ENCODE results near the gene MKI67.

Gene MKI67

DNA sequence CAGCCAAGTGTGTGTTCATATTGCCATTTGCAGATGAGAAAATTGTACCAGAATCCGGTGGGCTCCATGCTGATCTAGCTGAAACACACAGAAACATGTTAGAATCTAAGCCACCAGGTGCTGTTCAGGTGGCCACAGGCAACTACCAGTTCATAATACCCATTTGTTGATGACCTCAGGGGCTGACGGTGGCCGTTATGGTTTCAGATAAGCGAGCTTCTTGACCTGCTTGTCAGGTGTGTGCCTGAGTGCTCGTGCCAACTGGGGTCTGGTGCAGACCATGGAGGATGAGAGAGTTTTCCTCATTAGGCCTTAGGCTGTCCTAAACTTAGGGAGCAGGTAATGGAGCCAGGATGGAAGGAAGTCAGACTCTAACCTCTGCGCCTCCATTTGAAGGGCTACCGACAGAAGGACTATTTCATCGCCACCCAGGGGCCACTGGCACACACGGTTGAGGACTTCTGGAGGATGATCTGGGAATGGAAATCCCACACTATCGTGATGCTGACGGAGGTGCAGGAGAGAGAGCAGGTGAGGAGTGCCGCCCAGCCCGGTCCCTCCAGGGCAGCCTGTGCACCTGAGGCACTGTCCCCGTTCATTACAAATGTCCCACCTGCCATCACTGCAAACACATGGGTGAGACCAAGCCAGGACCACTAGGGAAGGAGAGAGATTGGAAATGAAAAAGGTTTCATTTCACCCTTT lies 53.1 kb downstream of the MKI67 start:
- Mint-ChIP-seq H3K27ac (no peak overlapping the region), H3K9me3 (ENCODE audit: low read depth) (no peaks in the 10 kb centered on the region), H3K4me3 (no peak overlapping the region), H3K4me1 (ENCODE audit: low read depth) (peaks cover 7% of the 10 kb centered on the region), H3K36me3 (peaks cover 14% of the 10 kb centered on the region), H3K27me3 (no peaks in the 10 kb centered on the region)

DNA sequence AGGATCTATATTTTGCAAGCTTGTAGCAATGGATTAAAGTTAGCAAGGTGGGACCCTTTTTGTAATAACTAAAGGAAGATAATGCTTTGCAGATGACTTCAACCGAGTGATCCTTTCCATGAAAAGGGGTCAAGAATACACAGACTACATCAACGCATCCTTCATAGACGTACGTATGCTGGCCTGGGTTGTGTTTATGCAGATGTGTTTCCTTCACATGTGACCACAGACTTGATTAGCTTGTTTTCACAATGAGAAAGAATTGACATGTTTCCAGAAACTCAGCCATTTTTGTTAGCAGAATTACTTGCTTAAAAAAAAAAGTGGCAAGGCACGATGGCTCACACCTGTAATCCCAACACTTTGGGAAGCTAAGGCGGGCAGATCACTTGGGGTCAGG lies 54.2 kb downstream of the MKI67 start:
- no peaks in the 10 kb centered on the region for H3K27me3 Mint-ChIP-seq
- H3K36me3 Mint-ChIP-seq: peaks cover 18% of the 10 kb centered on the region
- no peak overlapping the region for H3K27ac Mint-ChIP-seq
- H3K9me3 Mint-ChIP-seq (ENCODE audit: low read depth): no peaks in the 10 kb centered on the region
- no peak overlapping the region for H3K4me3 Mint-ChIP-seq
- H3K4me1 Mint-ChIP-seq (ENCODE audit: low read depth): peaks cover 11% of the 10 kb centered on the region

DNA sequence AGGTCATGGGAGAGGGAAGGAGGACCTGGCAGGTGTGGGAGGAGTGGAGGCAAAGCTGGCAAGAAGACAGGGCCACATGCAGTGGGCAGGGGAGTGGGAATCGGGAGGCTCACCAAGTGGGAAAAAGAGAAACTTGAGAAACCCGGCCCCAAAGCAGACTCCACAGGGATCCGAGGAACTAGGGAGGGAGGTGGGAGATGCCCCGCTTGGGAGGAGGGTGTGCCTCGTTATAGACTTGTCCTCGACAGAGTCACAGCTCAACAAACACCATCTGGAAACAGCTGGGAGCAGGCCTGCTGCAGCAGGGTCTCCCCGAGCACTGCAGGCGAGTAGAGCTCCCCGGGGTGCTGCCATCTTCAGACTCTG lies 54.8 kb downstream of the MKI67 start:
- H3K9me3 Mint-ChIP-seq (ENCODE audit: low read depth): no peaks in the 10 kb centered on the region
- no peak overlapping the region for H3K4me3 Mint-ChIP-seq
- peaks cover 25% of the 10 kb centered on the region for H3K36me3 Mint-ChIP-seq
- H3K4me1 Mint-ChIP-seq (ENCODE audit: low read depth): peaks cover 18% of the 10 kb centered on the region
- no peaks in the 10 kb centered on the region for H3K27me3 Mint-ChIP-seq
- no peak overlapping the region for H3K27ac Mint-ChIP-seq

DNA sequence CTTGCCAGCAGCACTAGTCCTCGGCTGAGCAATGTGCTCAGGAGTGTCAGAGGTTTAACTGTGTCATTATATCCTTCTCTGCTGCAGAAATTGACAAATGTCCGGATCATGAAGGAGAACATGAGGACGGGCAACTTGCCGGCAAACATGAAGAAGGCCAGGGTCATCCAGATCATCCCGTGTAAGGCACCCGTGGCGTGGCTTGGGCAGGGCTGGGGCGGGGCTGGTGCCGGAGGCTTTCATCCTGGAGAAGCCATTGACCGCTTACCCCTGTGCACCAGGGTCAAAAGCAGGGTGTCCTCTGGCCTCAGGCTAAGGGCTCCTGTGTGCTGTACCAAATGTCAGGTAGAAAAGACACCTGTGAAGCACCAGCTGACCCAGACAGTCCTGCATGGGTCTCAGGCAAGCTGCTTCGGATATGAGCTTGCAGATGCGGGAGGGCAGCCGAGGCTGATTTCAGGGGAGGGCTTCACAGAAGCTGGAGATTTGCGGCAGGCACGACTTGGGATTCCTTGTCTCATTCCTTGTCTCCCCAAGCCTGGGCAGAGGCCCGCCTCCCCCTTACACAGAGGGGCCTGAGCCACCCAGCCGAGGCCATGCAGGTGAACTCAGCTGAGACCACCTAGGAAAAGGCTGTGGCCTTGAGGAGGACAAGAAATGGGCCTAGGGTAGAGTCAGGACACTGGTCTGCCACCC lies 55.4 kb downstream of the MKI67 start:
- no peak overlapping the region for H3K27ac Mint-ChIP-seq
- no peak overlapping the region for H3K4me3 Mint-ChIP-seq
- peaks cover 27% of the 10 kb centered on the region for H3K36me3 Mint-ChIP-seq
- H3K27me3 Mint-ChIP-seq: no peaks in the 10 kb centered on the region
- no peaks in the 10 kb centered on the region for H3K9me3 Mint-ChIP-seq (ENCODE audit: low read depth)
- H3K4me1 Mint-ChIP-seq (ENCODE audit: low read depth): peaks cover 23% of the 10 kb centered on the region

DNA sequence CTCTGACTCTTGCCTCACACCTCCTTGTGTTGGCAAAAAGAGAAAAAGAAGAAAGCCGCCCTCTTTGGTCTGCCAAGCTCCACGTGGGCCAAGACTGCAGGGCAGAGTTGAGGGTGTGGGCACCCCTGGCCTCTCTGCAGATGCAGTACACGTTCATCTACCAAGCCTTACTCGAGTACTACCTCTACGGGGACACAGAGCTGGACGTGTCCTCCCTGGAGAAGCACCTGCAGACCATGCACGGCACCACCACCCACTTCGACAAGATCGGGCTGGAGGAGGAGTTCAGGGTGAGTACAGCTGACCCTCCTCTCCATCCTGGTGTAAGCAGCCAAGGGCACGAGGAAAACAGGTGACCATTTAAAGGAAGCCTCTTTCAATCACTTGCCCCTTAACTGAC lies 56.1 kb downstream of the MKI67 start:
- H3K4me3 Mint-ChIP-seq: no peak overlapping the region
- no peaks in the 10 kb centered on the region for H3K9me3 Mint-ChIP-seq (ENCODE audit: low read depth)
- H3K27me3 Mint-ChIP-seq: no peaks in the 10 kb centered on the region
- no peak overlapping the region for H3K27ac Mint-ChIP-seq
- peaks cover 29% of the 10 kb centered on the region for H3K36me3 Mint-ChIP-seq
- peaks cover 30% of the 10 kb centered on the region for H3K4me1 Mint-ChIP-seq (ENCODE audit: low read depth)

DNA sequence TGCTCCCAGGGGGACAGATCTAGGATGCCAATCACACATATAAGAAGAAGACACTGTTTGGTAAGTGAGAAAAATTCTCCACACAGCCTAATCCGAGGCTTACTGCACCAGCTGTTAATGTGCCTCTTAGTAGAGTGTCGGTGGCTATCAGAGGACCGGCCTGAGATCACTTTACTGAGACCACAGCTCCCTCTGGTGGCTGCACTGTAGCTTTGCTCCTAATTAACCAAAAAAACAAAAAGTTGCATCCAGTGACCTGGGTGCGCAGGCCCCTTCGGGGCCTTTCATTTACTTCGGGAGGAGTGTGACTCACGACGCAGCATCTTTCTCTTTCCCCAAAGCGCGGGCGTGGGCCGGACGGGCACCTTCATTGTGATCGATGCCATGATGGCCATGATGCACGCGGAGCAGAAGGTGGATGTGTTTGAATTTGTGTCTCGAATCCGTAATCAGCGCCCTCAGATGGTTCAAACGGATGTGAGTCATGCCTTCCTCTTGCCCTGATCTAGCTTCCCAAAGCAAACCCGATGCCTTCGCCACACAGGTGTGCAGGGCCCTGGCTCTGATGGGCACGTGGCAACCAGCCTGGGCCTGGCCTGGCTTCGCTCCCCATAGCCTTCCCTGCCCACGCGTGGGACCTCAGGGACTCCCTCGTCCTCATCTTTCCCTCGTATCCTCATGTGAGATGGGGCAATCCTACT lies 56.7 kb downstream of the MKI67 start:
- Mint-ChIP-seq H3K36me3 (peaks cover 27% of the 10 kb centered on the region), H3K27ac (peak overlapping the region; percentile 28), H3K27me3 (no peaks in the 10 kb centered on the region), H3K9me3 (ENCODE audit: low read depth) (no peaks in the 10 kb centered on the region), H3K4me1 (ENCODE audit: low read depth) (peaks cover 37% of the 10 kb centered on the region), H3K4me3 (no peak overlapping the region)

DNA sequence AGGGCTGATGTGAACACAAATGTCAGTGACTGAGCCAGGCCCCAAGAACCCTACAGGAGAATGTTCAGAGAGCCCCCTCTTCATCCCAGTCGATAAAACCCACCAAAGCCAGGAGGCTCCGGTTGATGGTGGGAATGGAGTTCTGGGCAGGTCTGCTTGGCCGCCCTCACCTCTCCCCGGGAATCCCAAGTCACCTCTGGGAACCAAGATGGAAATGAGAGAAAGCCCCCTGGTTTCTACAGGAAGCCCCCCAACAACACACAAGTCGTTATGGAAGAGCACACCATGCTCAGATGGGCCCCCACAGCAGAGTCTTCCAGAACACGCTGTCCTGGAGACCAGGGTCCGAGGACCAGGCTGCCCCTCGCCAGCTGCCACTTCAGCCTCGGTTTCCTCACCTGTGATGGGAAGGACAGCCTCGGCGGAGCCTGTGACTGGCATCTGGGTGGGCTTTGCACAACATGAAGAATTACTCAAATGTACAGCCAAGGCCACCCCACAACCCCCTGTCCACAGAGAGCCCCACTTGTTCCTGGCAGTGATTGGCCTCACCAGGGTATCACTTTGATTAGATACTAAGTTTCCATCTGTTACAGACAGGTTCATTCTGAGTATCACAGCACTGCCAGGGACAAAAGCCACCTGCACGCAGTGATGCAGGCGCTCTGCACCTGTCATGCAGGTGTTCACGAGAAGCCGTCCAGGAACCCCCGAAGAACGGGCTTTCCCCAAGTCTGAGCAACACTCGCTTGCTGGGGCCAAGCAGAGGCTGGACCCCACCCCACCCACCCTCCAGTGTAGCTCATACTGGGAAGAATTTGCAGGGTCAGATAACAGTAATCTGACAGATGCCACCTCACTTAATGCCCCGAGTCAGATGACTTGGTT lies 57.6 kb downstream of the MKI67 start:
- Mint-ChIP-seq H3K4me1 (ENCODE audit: low read depth) (peaks cover 45% of the 10 kb centered on the region), H3K36me3 (peaks cover 30% of the 10 kb centered on the region), H3K27ac (peak overlapping the region; percentile 28), H3K9me3 (ENCODE audit: low read depth) (no peaks in the 10 kb centered on the region), H3K4me3 (no peak overlapping the region), H3K27me3 (no peaks in the 10 kb centered on the region)

DNA sequence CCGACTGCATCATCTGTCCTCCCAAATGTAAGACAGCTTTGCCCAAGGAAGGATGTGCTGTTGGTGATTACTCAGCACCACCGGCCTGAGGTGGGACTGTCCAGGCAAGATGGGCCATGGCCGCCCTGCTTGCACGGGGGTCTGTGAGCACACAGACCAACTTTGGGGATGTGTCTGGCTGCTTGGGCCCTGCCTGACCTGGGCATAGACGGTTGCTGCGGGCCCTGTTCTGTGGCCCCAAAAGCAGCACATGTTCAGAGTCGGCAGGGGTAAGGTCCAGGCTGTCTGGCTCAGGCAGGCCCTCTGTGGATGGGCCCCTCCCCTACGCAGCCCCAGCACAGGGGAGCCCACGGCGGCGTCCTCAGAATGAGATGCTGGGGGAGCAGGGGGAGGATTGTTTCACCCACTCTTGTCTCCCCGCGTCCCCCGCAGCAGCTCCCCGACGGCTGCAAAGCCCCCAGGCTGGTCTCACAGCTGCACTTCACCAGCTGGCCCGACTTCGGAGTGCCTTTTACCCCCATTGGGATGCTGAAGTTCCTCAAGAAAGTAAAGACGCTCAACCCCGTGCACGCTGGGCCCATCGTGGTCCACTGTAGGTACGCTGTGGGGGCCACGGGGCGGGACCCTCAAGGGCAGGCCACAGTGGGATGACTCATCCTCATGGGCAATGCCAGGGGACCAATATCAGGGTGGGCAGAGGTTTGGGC lies 58.4 kb downstream of the MKI67 start:
- Mint-ChIP-seq H3K27ac (no peak overlapping the region), H3K36me3 (peaks cover 26% of the 10 kb centered on the region), H3K4me3 (peak overlapping the region; percentile 36), H3K9me3 (ENCODE audit: low read depth) (no peaks in the 10 kb centered on the region), H3K4me1 (ENCODE audit: low read depth) (peaks cover 52% of the 10 kb centered on the region), H3K27me3 (no peaks in the 10 kb centered on the region)

DNA sequence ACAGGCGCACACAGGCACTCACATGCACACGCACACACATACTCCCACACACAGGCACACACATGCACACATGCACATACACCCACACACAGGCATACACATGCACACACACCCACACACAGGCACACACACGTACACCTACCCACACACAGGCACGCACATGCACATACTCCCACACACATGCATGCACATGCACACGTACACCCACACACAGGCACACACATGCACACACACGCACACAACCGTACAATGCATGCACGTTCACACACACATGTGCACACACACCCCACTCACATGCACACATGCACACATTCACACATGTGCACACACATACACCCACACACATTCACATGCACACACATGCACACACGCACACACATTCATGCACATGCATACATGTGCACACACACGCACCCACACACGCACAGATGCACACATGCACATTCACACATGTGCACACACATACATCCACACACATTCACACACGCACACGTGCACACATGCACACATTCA lies 59.3 kb downstream of the MKI67 start:
- Mint-ChIP-seq H3K27me3 (no peaks in the 10 kb centered on the region), H3K4me1 (ENCODE audit: low read depth) (peaks cover 61% of the 10 kb centered on the region), H3K4me3 (peak overlapping the region; percentile 36), H3K27ac (peak overlapping the region; percentile 72), H3K36me3 (peaks cover 29% of the 10 kb centered on the region), H3K9me3 (ENCODE audit: low read depth) (no peaks in the 10 kb centered on the region)

DNA sequence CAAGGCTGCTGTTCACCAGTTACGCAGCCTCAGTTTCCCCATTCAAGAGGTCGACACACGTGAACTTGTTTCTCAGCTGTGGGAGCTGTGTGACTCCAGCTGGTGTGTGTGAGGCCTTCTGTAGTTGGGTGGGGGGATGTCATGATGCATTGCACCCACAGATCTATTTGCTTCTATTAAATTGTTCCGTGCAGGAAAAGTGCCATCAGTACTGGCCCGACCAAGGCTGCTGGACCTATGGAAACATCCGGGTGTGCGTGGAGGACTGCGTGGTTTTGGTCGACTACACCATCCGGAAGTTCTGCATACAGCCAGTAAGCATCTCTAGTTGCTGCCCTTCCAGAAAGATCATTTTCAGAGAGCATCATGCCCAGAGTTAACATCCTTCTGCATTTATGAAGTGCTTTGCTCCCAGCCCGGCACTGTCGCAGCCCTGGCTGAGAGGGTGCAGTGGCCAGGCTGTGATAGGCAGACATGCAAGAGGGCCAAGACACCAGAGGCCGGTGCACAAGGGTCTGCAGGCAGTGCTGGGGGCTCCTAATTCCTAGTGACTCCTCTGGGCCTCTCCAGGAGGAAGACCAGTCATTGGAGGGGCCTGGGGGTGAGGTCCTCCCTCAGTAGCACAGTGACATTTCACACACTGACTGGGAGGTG lies 60.2 kb downstream of the MKI67 start:
- Mint-ChIP-seq H3K4me1 (ENCODE audit: low read depth) (peaks cover 67% of the 10 kb centered on the region), H3K27me3 (no peaks in the 10 kb centered on the region), H3K27ac (peak overlapping the region; percentile 50), H3K36me3 (peaks cover 32% of the 10 kb centered on the region), H3K4me3 (peak overlapping the region; percentile 67), H3K9me3 (ENCODE audit: low read depth) (no peaks in the 10 kb centered on the region)

DNA sequence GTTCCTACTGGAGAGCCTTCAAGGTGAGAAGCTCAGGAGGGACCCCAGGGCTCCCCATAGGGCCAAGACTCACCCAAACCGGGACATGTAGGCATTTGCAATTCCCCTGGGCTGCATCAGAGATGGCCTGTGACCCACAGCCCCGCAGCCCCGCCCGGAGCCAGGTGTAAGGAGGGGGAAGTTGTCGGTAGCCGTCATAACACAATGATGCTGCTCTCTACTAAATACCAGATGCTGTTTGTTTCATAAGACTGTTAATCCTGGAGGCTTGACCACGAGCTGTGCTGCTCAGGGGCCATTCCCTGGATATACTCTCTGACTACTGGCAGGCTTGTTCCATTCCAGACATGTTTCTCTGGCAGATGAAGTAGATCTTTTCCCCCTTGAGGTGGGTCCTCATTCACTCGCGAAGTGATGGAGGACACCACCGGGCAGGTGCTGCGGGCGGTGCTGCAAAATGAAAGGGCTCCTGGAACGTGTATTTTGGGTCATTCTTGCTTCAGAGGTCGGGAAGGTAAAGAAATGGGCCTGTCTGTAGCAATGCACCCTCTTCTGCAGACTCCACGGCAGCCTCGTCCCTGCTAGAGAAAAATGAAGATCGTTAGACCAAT lies 61.1 kb downstream of the MKI67 start:
- Mint-ChIP-seq H3K4me1 (ENCODE audit: low read depth) (peaks cover 74% of the 10 kb centered on the region), H3K9me3 (ENCODE audit: low read depth) (no peaks in the 10 kb centered on the region), H3K27me3 (no peaks in the 10 kb centered on the region), H3K27ac (peak overlapping the region; percentile 93), H3K4me3 (peak overlapping the region; percentile 86), H3K36me3 (peaks cover 33% of the 10 kb centered on the region)

DNA sequence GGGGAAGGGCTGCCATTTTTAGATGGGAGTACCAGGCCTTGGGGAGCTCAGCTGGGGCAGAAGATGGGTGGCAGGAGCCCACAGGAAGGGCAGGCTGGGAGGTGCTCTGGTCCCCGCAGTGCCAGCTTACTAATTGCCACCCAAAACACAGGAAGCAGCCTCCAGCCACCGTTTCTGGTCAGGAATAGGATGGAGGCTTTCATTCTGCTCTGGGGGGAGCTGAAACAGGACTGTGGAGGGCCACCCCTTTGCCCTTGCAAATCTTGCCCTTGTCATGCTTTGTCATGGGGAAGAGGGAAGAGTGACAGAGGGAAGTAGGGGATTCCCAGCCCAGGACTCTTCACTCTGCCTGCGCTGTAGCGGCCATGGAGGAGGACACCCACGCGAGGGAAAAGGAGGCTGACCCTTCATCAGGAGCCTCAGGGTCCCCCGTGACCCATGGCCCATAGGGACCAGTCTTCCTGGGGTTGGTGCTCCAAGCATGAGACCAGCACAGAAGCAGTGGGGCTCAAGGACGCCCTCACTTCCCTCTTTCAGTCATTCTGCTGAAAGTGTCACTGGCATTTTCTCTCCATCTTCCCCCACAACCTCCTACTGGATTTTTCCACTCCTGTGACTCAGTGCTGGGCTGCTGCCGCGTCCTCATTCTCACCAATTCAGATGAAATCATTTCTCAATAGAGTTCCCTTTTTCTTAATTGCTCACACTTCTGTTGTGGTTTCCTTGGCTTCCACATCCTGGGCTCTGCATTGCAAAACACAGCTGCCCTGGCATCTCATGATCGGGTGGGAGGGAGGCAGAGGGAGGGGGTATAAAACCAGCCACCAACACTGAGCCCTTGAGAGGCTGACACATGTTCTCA lies 61.9 kb downstream of the MKI67 start:
- peaks cover 37% of the 10 kb centered on the region for H3K36me3 Mint-ChIP-seq

DNA sequence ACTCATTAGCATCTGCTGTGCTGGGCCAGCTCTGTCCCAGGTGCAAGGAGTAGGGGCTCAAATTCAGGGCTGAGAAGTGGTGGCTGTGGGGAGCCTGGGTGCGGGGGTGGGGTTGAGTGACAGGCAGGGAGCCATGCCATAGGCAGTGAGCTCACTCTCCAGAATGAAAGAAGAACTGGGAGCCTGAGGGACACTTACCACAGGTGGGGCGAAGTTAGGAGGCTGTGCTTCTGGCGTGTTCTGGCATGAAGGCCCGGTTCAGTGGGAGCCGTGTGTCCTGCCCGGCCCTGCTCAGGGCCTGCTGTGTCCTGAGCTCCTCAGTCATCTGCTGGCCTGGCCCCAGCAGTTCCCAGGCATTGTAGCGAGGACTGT lies 62.5 kb downstream of the MKI67 start:
- Mint-ChIP-seq H3K4me3 (peak overlapping the region; percentile 86), H3K27me3 (no peaks in the 10 kb centered on the region)

More for the DNA sequence above, 61.9 kb downstream of the MKI67 start:
- Mint-ChIP-seq H3K9me3 (ENCODE audit: low read depth) (no peaks in the 10 kb centered on the region), H3K4me1 (ENCODE audit: low read depth) (peaks cover 80% of the 10 kb centered on the region), H3K4me3 (peak overlapping the region; percentile 86), H3K27me3 (no peaks in the 10 kb centered on the region), H3K27ac (peak overlapping the region; percentile 93)

More for the DNA sequence above, 62.5 kb downstream of the MKI67 start:
- peaks cover 35% of the 10 kb centered on the region for H3K36me3 Mint-ChIP-seq
- H3K27ac Mint-ChIP-seq: peak overlapping the region; percentile 93
- H3K4me1 Mint-ChIP-seq (ENCODE audit: low read depth): peaks cover 82% of the 10 kb centered on the region
- H3K9me3 Mint-ChIP-seq (ENCODE audit: low read depth): no peaks in the 10 kb centered on the region
